Smooth muscle cell (in vitro differentiated cells): Measurements from ENCODE around the gene SEC24C. TPM values are rescaled to one million over a fixed set of nuclear protein-coding genes. Genes with fewer than 3 reads are reported as not detected.

Experiments
- DNase-seq: peaks from one replicate; lab custom pipeline; 2025; ENCODE audit not compliant: unreplicated experiment; lab: John Stamatoyannopoulos, UW
- H2AFZ ChIP-seq: fragments of 200-600 bp; sonication (generic); 2 replicates; pipeline ENCODE4 v1.6.0; 2016; ENCODE audit warnings: antibody characterized with exemption, low read depth, mild to moderate bottlenecking
- H3F3A ChIP-seq: fragments of 200-600 bp; sonication (generic); 2 replicates; pipeline ENCODE4 v1.6.0; 2017; ENCODE audit warnings: antibody characterized with exemption, low read depth
- H3K27ac ChIP-seq: fragments of 200-600 bp; sonication (generic); 2 replicates; pipeline ENCODE4 v1.5.1; 2016; ENCODE audit warnings: low read depth, mild to moderate bottlenecking
- H3K27me3 ChIP-seq: fragments of 200-600 bp; sonication (generic); 2 replicates; pipeline ENCODE4 v1.6.1; 2016; ENCODE audit warnings: low read depth, mild to moderate bottlenecking
- H3K36me3 ChIP-seq: fragments of 200-600 bp; sonication (generic); 2 replicates; pipeline ENCODE4 v1.5.1; 2016; ENCODE audit warnings: low read depth
- H3K4me1 ChIP-seq: fragments of 200-600 bp; sonication (generic); 2 replicates; pipeline ENCODE4 v1.5.1; 2016; ENCODE audit warnings: low read depth
- H3K4me2 ChIP-seq: fragments of 200-600 bp; sonication (generic); 2 replicates; pipeline ENCODE4 v1.6.0; 2016; ENCODE audit warnings: mild to moderate bottlenecking
- H3K4me3 ChIP-seq: fragments of 200-600 bp; sonication (generic); 2 replicates; pipeline ENCODE4 v1.5.1; 2016; ENCODE audit warnings: mild to moderate bottlenecking
- H3K79me2 ChIP-seq: fragments of 200-600 bp; sonication (generic); 2 replicates; pipeline ENCODE4 v1.6.0; 2016; ENCODE audit warnings: low read depth, mild to moderate bottlenecking
- H3K9ac ChIP-seq: fragments of 200-600 bp; sonication (generic); 2 replicates; pipeline ENCODE4 v1.6.0; 2016; ENCODE audit warnings: low read depth
- H3K9me3 ChIP-seq: fragments of 200-600 bp; sonication (generic); replicated peaks from 2 replicates; pipeline ENCODE4 v1.5.1; 2016; ENCODE audit warnings: low read depth
- H4K20me1 ChIP-seq: fragments of 200-600 bp; sonication (generic); 2 replicates; pipeline ENCODE4 v1.6.0; 2016; ENCODE audit warnings: low read depth
- WGBS: methylation state at CpG from one replicate; pipeline ENCODE4 v1.1.7; 2016; ENCODE audit warnings: low lambda C conversion rate; 5-methylcytosine and 5-hydroxymethylcytosine counted together
- polyA plus RNA-seq: library from polyadenylated mRNA; unstranded; fragments of >200 nt; fragmentation: Nextera tagmentation; extraction: Ambion mirVana; gene quantifications from 2 replicates; pipeline ENCODE4 v1.2.1, GENCODE V29; 2016
- total RNA-seq: library from RNA; depleted of rRNA; stranded (reverse); fragments of >200 nt; gene quantifications from 2 replicates; pipeline ENCODE4 v1.2.3, GENCODE V29; 2014
- TF ChIP-seq, protein P1 (sequence below): fragments of 200-600 bp; sonication (generic); IDR thresholded peaks from 2 replicates; pipeline ENCODE4 v1.5.1; 2017; ENCODE audit warnings: borderline replicate concordance, mild to moderate bottlenecking, antibody characterized with exemption; ENCODE audit not compliant: insufficient read depth, poor library complexity, severe bottlenecking

SEC24C gene
- total and polyA plus RNA-seq, 2 experiments from 2014 or later = 41.5 to 54.7 TPM

GRCh38 chr10:73807471-73807870, 63.3 kb downstream of the SEC24C start:
- H3K36me3 ChIP-seq = no peaks in the 10 kb centered on the region
- H3K9me3 ChIP-seq = no peaks in the 10 kb centered on the region
- H3K27me3 ChIP-seq = no peaks in the 10 kb centered on the region
- no peak overlapping the region for H3K4me2 ChIP-seq
- DNase-seq = no peak
- no peak overlapping the region for H3K27ac ChIP-seq
- 98% methylated on average over 14 of the region's 14 CpGs for WGBS
- H3K79me2 ChIP-seq = peaks cover 18% of the 10 kb centered on the region
- peaks cover 8% of the 10 kb centered on the region for H3K4me1 ChIP-seq
- no peak overlapping the region for H3K9ac ChIP-seq
- TF ChIP-seq, protein P1, sequence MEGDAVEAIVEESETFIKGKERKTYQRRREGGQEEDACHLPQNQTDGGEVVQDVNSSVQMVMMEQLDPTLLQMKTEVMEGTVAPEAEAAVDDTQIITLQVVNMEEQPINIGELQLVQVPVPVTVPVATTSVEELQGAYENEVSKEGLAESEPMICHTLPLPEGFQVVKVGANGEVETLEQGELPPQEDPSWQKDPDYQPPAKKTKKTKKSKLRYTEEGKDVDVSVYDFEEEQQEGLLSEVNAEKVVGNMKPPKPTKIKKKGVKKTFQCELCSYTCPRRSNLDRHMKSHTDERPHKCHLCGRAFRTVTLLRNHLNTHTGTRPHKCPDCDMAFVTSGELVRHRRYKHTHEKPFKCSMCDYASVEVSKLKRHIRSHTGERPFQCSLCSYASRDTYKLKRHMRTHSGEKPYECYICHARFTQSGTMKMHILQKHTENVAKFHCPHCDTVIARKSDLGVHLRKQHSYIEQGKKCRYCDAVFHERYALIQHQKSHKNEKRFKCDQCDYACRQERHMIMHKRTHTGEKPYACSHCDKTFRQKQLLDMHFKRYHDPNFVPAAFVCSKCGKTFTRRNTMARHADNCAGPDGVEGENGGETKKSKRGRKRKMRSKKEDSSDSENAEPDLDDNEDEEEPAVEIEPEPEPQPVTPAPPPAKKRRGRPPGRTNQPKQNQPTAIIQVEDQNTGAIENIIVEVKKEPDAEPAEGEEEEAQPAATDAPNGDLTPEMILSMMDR = no peak
- no peak overlapping the region for H2AFZ ChIP-seq
- H3F3A ChIP-seq = no peaks in the 10 kb centered on the region
- no peak overlapping the region for H3K4me3 ChIP-seq
- peaks cover 4% of the 10 kb centered on the region for H4K20me1 ChIP-seq

- Histone ChIP-seq H2AFZ (no peak overlapping the region), H3K79me2 (peaks cover 18% of the 10 kb centered on the region), H3K9me3 (no peaks in the 10 kb centered on the region), H3K9ac (no peak overlapping the region), H3F3A (no peaks in the 10 kb centered on the region), H3K27me3 (no peaks in the 10 kb centered on the region), H3K4me2 (no peak overlapping the region), H3K36me3 (no peaks in the 10 kb centered on the region), H4K20me1 (peaks cover 4% of the 10 kb centered on the region), H3K4me1 (peaks cover 13% of the 10 kb centered on the region), H3K4me3 (no peak overlapping the region), H3K27ac (no peak overlapping the region)
- no peak for DNase-seq
- WGBS = 94% methylated on average over 16 of the region's 16 CpGs
- TF ChIP-seq, protein P1 = no peak
These were observed 64.0 kb downstream of the SEC24C start for GRCh38 chr10:73808021-73808815.

DNA sequence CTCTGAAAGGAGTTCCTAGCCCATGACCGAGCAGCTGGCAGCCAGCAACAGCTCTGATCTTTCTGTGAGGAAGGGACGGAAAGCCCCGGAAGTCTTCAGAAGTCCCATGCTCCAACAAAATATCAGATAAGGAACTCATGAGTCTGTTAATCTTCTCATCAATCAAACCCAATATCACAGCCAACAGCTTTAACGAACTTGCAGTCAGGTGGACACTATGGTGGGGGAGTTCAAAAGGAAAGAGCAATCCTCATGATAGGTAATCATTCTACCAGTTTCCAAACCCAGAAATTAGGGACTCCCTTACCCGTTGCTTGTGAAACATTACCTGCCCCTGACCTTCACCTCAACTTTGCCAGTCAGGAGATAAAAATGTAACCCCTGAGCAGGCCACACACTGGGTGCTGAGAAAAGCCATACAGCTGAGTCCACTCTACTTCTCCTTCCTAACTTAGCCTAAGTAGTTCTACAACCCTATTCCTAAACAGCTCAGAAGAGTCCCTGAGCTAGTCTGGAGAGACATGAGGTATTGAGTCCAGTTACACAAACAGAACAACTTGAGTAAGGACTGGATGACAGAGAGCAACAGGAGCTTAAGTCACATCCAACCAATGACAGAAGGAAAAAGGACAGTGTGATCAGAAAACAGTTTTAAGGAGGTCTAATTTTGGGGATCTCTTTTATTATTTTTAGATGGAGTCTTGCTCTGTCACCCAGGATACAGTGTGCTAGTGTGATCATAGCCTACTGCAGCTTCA, 65.1 kb downstream of the SEC24C start:
- Histone ChIP-seq H4K20me1 (peaks cover 4% of the 10 kb centered on the region), H3K4me2 (no peak overlapping the region), H3K27ac (no peak overlapping the region), H2AFZ (no peak overlapping the region), H3K36me3 (no peaks in the 10 kb centered on the region), H3K4me1 (peaks cover 13% of the 10 kb centered on the region), H3K27me3 (no peaks in the 10 kb centered on the region), H3K79me2 (peaks cover 18% of the 10 kb centered on the region), H3K9me3 (no peaks in the 10 kb centered on the region), H3K9ac (no peak overlapping the region), H3K4me3 (no peak overlapping the region), H3F3A (no peaks in the 10 kb centered on the region)
- TF ChIP-seq, protein P1 = no peak
- 75% methylated on average over 5 of the region's 5 CpGs for WGBS
- DNase-seq = no peak
